H1 (cell line): ENCODE results near the gene PDE4D. TPM values are rescaled to one million over a fixed set of nuclear protein-coding genes. Genes with fewer than 3 reads are reported as not detected.

Source experiments
- CTCF ChIA-PET: fragments of 300-600 bp; sonication (Branson Sonifier 250); formaldehyde crosslinking; loops from one replicate; lab custom pipeline; 2021; ENCODE audit not compliant: partially characterized antibody; lab: Charles Lee
- POLR2A ChIA-PET: fragments of 300-600 bp; sonication (Branson Sonifier 250); formaldehyde crosslinking; loops from one replicate; lab custom pipeline; 2021; ENCODE audit warnings: inconsistent platforms; ENCODE audit not compliant: partially characterized antibody; lab: Charles Lee
- DNase-seq, 2 experiments: peaks; one replicate each; pipeline versions ENCODE4 v3.0.0 to v3.0.0-alpha.2; 2010 to 2022; ENCODE audit warnings: low spot score in 2 of 2, low read depth in 1 of 2, mixed read lengths in 1 of 2
- FAIRE-seq: peaks from 2 replicates; lab custom pipeline; 2011; peaks lifted over from hg19 to GRCh38; lab: Jason Lieb, UNC
- H2AFZ ChIP-seq: 2 replicates; pipeline ENCODE4 v1.8.1; 2012; ENCODE audit warnings: low read length, inconsistent platforms
- H2AK5ac ChIP-seq: 2 replicates; pipeline ENCODE4 v1.6.1; 2013; ENCODE audit warnings: low read depth, low read length
- H2BK120ac ChIP-seq: replicated peaks from 2 replicates; pipeline ENCODE3; 2013; ENCODE audit warnings: low read depth, low read length, inconsistent platforms
- H2BK12ac ChIP-seq: 2 replicates; pipeline ENCODE4 v1.6.1; 2013; ENCODE audit warnings: low read depth, low read length
- H2BK15ac ChIP-seq: 2 replicates; pipeline ENCODE4 v1.6.1; 2013; ENCODE audit warnings: low read length
- H2BK20ac ChIP-seq: 2 replicates; pipeline ENCODE4 v1.6.1; 2013; ENCODE audit warnings: low read length
- H2BK5ac ChIP-seq: 2 replicates; pipeline ENCODE4 v1.6.1; 2013; ENCODE audit warnings: low read depth, low read length
- H3K14ac ChIP-seq: 2 replicates; pipeline ENCODE4 v1.6.1; 2013; ENCODE audit warnings: inconsistent platforms; ENCODE audit not compliant: insufficient read length
- H3K18ac ChIP-seq: 2 replicates; pipeline ENCODE4 v1.6.1; 2013; ENCODE audit warnings: low read length; ENCODE audit errors: extremely low read depth
- H3K23ac ChIP-seq: 2 replicates; pipeline ENCODE4 v1.6.1; 2013; ENCODE audit warnings: inconsistent platforms; ENCODE audit not compliant: insufficient read length
- H3K23me2 ChIP-seq: 2 replicates; pipeline ENCODE4 v1.6.1; 2013; ENCODE audit warnings: low read depth, low read length
- H3K27ac ChIP-seq: 2 replicates; pipeline ENCODE4 v1.6.1; 2011; ENCODE audit warnings: low read depth, low read length, inconsistent platforms
- H3K27me3 ChIP-seq, 4 experiments: replicated peaks in 1 of 4; 1 replicate in 1 of 4; 2 replicates in 3 of 4; pipeline versions ENCODE4 v1.6.1 to v1.8.1; 2011 to 2013; ENCODE audit warnings: low read length in 3 of 4, mild to moderate bottlenecking in 3 of 4, inconsistent platforms in 2 of 4, mixed read lengths in 2 of 4, moderate library complexity in 1 of 4; ENCODE audit not compliant: control insufficient read depth in 3 of 4, insufficient read depth in 3 of 4; ENCODE audit errors: extremely low read depth in 1 of 4
- H3K36me3 ChIP-seq, 4 experiments: 2 replicates each; pipeline versions ENCODE4 v1.6.1 to v1.8.1; 2011 to 2013; ENCODE audit warnings: mild to moderate bottlenecking in 4 of 4, low read length in 3 of 4, moderate library complexity in 2 of 4, control low read depth in 1 of 4, inconsistent platforms in 1 of 4; ENCODE audit not compliant: insufficient read depth in 4 of 4, control insufficient read depth in 2 of 4
- H3K4ac ChIP-seq: replicated peaks from 2 replicates; pipeline ENCODE3; 2013; ENCODE audit warnings: low read length, low read depth, mixed read lengths, inconsistent platforms; ENCODE audit not compliant: insufficient read length
- H3K4me1 ChIP-seq, 4 experiments: replicated peaks in 1 of 4; 1 replicate in 1 of 4; 2 replicates in 3 of 4; pipeline versions ENCODE4 v1.6.1 to v1.8.1; 2011 to 2013; ENCODE audit warnings: low read length in 3 of 4, inconsistent platforms in 2 of 4, mixed read lengths in 1 of 4; ENCODE audit not compliant: insufficient read depth in 4 of 4, control insufficient read depth in 3 of 4
- H3K4me2 ChIP-seq, 2 experiments: 2 replicates each; pipeline versions ENCODE4 v1.6.1 to v1.8.1; 2011 to 2013; ENCODE audit warnings: low read depth in 2 of 2, low read length in 2 of 2, control low read depth in 1 of 2, inconsistent platforms in 1 of 2, mild to moderate bottlenecking in 1 of 2; ENCODE audit not compliant: insufficient read depth in 1 of 2
- H3K4me3 ChIP-seq, 4 experiments: fragments of 200-600, 300-600 bp in 1 of 4; sonication (generic), shearing (Covaris generic), sonication (Bioruptor Twin) in 1 of 4; 2 replicates each; pipeline versions ENCODE4 v1.5.1 to v1.8.1; 2011 to 2016; ENCODE audit warnings: low read length in 4 of 4, low read depth in 3 of 4, control low read depth in 2 of 4, inconsistent platforms in 2 of 4, mild to moderate bottlenecking in 2 of 4, mixed read lengths in 1 of 4, moderate library complexity in 1 of 4; ENCODE audit not compliant: insufficient read depth in 2 of 4; ENCODE audit errors: extremely low read depth in 1 of 4
- H3K56ac ChIP-seq: replicated peaks from 2 replicates; pipeline ENCODE3; 2013; ENCODE audit warnings: low read depth, mild to moderate bottlenecking, mixed read lengths, low read length, inconsistent platforms; ENCODE audit not compliant: insufficient read length
- H3K79me1 ChIP-seq: 2 replicates; pipeline ENCODE4 v1.6.1; 2013; ENCODE audit warnings: low read depth, low read length, control low read depth
- H3K79me2 ChIP-seq, 2 experiments: 2 replicates each; pipeline versions ENCODE4 v1.6.1 to v1.8.1; 2012 to 2013; ENCODE audit warnings: low read length in 2 of 2, mild to moderate bottlenecking in 2 of 2, inconsistent platforms in 1 of 2; ENCODE audit not compliant: insufficient read depth in 2 of 2, control insufficient read depth in 1 of 2
- H3K9ac ChIP-seq, 4 experiments: replicated peaks in 1 of 4; 1 replicate in 1 of 4; 2 replicates in 3 of 4; pipeline versions ENCODE4 v1.6.1 to v1.8.1; 2011 to 2013; ENCODE audit warnings: low read depth in 3 of 4, low read length in 3 of 4, control low read depth in 2 of 4, mild to moderate bottlenecking in 2 of 4, moderate library complexity in 2 of 4, inconsistent platforms in 1 of 4; ENCODE audit errors: extremely low read depth in 1 of 4
- H3K9me3 ChIP-seq, 2 experiments: 2 replicates each; pipeline versions ENCODE4 v1.6.1 to v1.8.1; 2012 to 2013; ENCODE audit warnings: mild to moderate bottlenecking in 2 of 2, moderate library complexity in 2 of 2, control low read depth in 1 of 2, inconsistent platforms in 1 of 2, low read depth in 1 of 2, low read length in 1 of 2, mixed read lengths in 1 of 2; ENCODE audit not compliant: insufficient read depth in 2 of 2
- H4K20me1 ChIP-seq, 2 experiments: replicated peaks in 1 of 2; 2 replicates each; pipeline versions ENCODE3 to v1.8.1; 2011 to 2013; ENCODE audit warnings: inconsistent platforms in 2 of 2, low read length in 2 of 2, mild to moderate bottlenecking in 1 of 2; ENCODE audit not compliant: insufficient read depth in 2 of 2, control insufficient read depth in 1 of 2
- H4K5ac ChIP-seq: 2 replicates; pipeline ENCODE4 v1.6.1; 2013; ENCODE audit warnings: low read length, low read depth, mixed read lengths, inconsistent platforms; ENCODE audit not compliant: insufficient read length
- H4K8ac ChIP-seq: 2 replicates; pipeline ENCODE4 v1.8.0; 2013; ENCODE audit warnings: mild to moderate bottlenecking, moderate library complexity, low read length, inconsistent platforms; ENCODE audit not compliant: insufficient read depth; ENCODE audit errors: extremely low read depth
- H4K91ac ChIP-seq: replicated peaks from 2 replicates; pipeline ENCODE3; 2013; ENCODE audit warnings: low read length, mixed read lengths, inconsistent platforms; ENCODE audit not compliant: insufficient read length
- CHD1 ChIP-seq: IDR thresholded peaks from 2 replicates; pipeline ENCODE4 v1.6.1; 2012; ENCODE audit warnings: low read depth, low read length, improper control_type of control experiment
- HDAC2 ChIP-seq, 2 experiments: fragments of 300-600 bp in 1 of 2; sonication (generic) in 1 of 2; IDR thresholded peaks; 2 replicates each; pipeline ENCODE4 v1.6.1; 2011 to 2012; ENCODE audit warnings: low read depth in 2 of 2, low read length in 2 of 2, mild to moderate bottlenecking in 2 of 2, moderate library complexity in 2 of 2, borderline replicate concordance in 1 of 2, inconsistent platforms in 1 of 2
- JUND ChIP-seq: IDR thresholded peaks from 2 replicates; pipeline ENCODE4 v1.6.1; 2011; ENCODE audit warnings: mild to moderate bottlenecking, improper control_type of control experiment, low read length
- NANOG ChIP-seq: IDR thresholded peaks from 2 replicates; pipeline ENCODE4 v1.6.1; 2011; ENCODE audit warnings: low read length, low read depth, mild to moderate bottlenecking, inconsistent platforms; ENCODE audit not compliant: insufficient read depth, poor library complexity, severe bottlenecking
- POLR2AphosphoS5 ChIP-seq: IDR thresholded peaks from 2 replicates; pipeline ENCODE4 v1.6.1; 2011; ENCODE audit warnings: low read depth, low read length
- SIN3A ChIP-seq, 2 experiments: IDR thresholded peaks in 1 of 2; conservative IDR thresholded peaks in 1 of 2; 2 replicates each; pipeline ENCODE4 v1.6.1; 2011 to 2012; ENCODE audit warnings: low read length in 2 of 2, improper control_type of control experiment in 1 of 2, low read depth in 1 of 2, mild to moderate bottlenecking in 1 of 2
- SIRT6 ChIP-seq: IDR thresholded peaks from one replicate; pipeline ENCODE4 v1.7.1; 2012; ENCODE audit warnings: low read length, inconsistent platforms
- SUZ12 ChIP-seq: fragments of 200-600 bp; sonication (generic); IDR thresholded peaks from 2 replicates; pipeline ENCODE4 v1.6.1; 2012; ENCODE audit warnings: mild to moderate bottlenecking, inconsistent platforms, low read length, moderate library complexity, mixed read lengths
- TAF1 ChIP-seq: IDR thresholded peaks from 2 replicates; pipeline ENCODE4 v1.6.1; 2011; ENCODE audit warnings: mild to moderate bottlenecking, low read depth, low read length
- TCF12 ChIP-seq: IDR thresholded peaks from 2 replicates; pipeline ENCODE4 v1.6.1; 2011; ENCODE audit warnings: low read depth, mild to moderate bottlenecking, low read length
- TEAD4 ChIP-seq: IDR thresholded peaks from 2 replicates; pipeline ENCODE4 v1.6.1; 2012; ENCODE audit warnings: low read depth, low read length, inconsistent platforms, mixed read lengths
- YY1 ChIP-seq: IDR thresholded peaks from 2 replicates; pipeline ENCODE4 v1.6.1; 2011; ENCODE audit warnings: low read depth, mild to moderate bottlenecking, low read length
- WGBS, 2 experiments: shearing (Covaris generic) in 1 of 2; methylation state at CpG; one replicate each; pipeline versions ENCODE4 v1.1.6 to v1.1.7; 2013 to 2015; ENCODE audit warnings: low lambda C conversion rate in 2 of 2, mixed read lengths in 2 of 2, inconsistent platforms in 1 of 2, low coverage in 1 of 2, missing lambda C conversion rate in 1 of 2; ENCODE audit not compliant: insufficient replicate concordance in 2 of 2, insufficient coverage in 1 of 2, insufficient read length in 1 of 2; ENCODE audit errors: extremely low coverage in 1 of 2, missing lambda C conversion rate in 1 of 2; 5-methylcytosine and 5-hydroxymethylcytosine counted together
- polyA plus RNA-seq, 7 experiments: library from polyadenylated mRNA; depleted of rRNA in 3 of 7; stranded (reverse) in 5 of 7; unstranded in 2 of 7; fragments of >200 nt in 5 of 7; fragments of 200-250 nt in 2 of 7; gene quantifications; 1 replicate in 5 of 7; 2 replicates in 1 of 7; 4 replicates in 1 of 7; pipeline versions ENCODE4 v1.2.1 to v1.2.3, GENCODE V29; 2011 to 2013; ENCODE audit warnings: missing spikeins in 2 of 7, mixed read lengths in 2 of 7
- total RNA-seq: library from RNA; stranded (reverse); fragmentation: NEBNext Ultra II Directional; extraction: Animal tissue kit (Norgen Biotek cat#: 25700); gene quantifications from 2 replicates; pipeline ENCODE4 v1.2.1, GENCODE V29; 2021
- TF ChIP-seq, protein P1 (sequence below): IDR thresholded peaks from 2 replicates; pipeline ENCODE4 v1.6.1; 2012; ENCODE audit warnings: inconsistent platforms

PDE4D gene
- total and polyA plus RNA-seq, 2 of the 8 experiments (the other 6 are each of a cell fraction or from before 2014, with no cell fraction given): 2.3 to 3.7 TPM

- H3K27ac ChIP-seq: no peak overlapping the region
- H3K9me3 ChIP-seq: no peaks in the 10 kb centered on the region
- H3K23me2 ChIP-seq: no peaks in the 10 kb centered on the region
- H3K79me2 ChIP-seq: no peaks in the 10 kb centered on the region
- no peak for FAIRE-seq
- H4K20me1 ChIP-seq: no peaks in the 10 kb centered on the region
- no peaks in the 10 kb centered on the region for H3K4me1 ChIP-seq
- H3K18ac ChIP-seq: no peak overlapping the region
- ChIA-PET POLR2A (no interaction called here), CTCF (no interaction called here)
- no peak overlapping the region for H3K4ac ChIP-seq
- no peak for TF ChIP-seq NANOG
- no peak for TF ChIP-seq JUND
- TF ChIP-seq POLR2AphosphoS5: no peak
- TF ChIP-seq, protein P1, sequence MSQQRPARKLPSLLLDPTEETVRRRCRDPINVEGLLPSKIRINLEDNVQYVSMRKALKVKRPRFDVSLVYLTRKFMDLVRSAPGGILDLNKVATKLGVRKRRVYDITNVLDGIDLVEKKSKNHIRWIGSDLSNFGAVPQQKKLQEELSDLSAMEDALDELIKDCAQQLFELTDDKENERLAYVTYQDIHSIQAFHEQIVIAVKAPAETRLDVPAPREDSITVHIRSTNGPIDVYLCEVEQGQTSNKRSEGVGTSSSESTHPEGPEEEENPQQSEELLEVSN: no peak
- TF ChIP-seq TAF1: no peak
- no peak for TF ChIP-seq SIN3A (conservative IDR thresholded peaks at IDR 0.05 in 1 of 2, IDR thresholded peaks at IDR 0.05 in 1 of 2; ENCODE audit: low read depth in 1 of 2, low read length in 2 of 2)
- no peak for TF ChIP-seq YY1
- no peak for TF ChIP-seq SIRT6
- TF ChIP-seq HDAC2 (IDR thresholded peaks at IDR 0.05; ENCODE audit: borderline replicate concordance in 1 of 2, low read depth in 2 of 2, low read length in 2 of 2): no peak
- no peak for TF ChIP-seq TCF12
- TF ChIP-seq TEAD4: no peak
- TF ChIP-seq SUZ12: no peak
- TF ChIP-seq CHD1: no peak
- H2AK5ac ChIP-seq: no peak overlapping the region
- H3K79me1 ChIP-seq: no peaks in the 10 kb centered on the region
- DNase-seq: no peak
- no peak overlapping the region for H3K23ac ChIP-seq
- H4K91ac ChIP-seq: no peak overlapping the region
- no peak overlapping the region for H3K56ac ChIP-seq
- H3K4me2 ChIP-seq: no peak overlapping the region
- no peak overlapping the region for H3K14ac ChIP-seq
- no peak overlapping the region for H4K8ac ChIP-seq
- H2BK20ac ChIP-seq: no peak overlapping the region
- no peak overlapping the region for H2BK12ac ChIP-seq
- H2AFZ ChIP-seq: no peak overlapping the region
- H2BK120ac ChIP-seq: no peak overlapping the region
- no peaks in the 10 kb centered on the region; a peak in 1 of 7 replicates for H3K27me3 ChIP-seq
- H2BK15ac ChIP-seq: no peak overlapping the region
- H3K36me3 ChIP-seq: no peaks in the 10 kb centered on the region
- no peak overlapping the region for H3K4me3 ChIP-seq
- H3K9ac ChIP-seq: no peak overlapping the region
- H2BK5ac ChIP-seq: no peak overlapping the region
- no peak overlapping the region for H4K5ac ChIP-seq
- 94% methylated on average over 1 of the region's 1 CpG; no CpG with 5 or more reads in 1 of the 2 experiments for WGBS, 2 experiments
Measured at GRCh38 chr5:58963821-58964220, 929.7 kb downstream of the PDE4D start.
